ENCODE measurements around the gene JMY.
A peak's percentile ranks its signal among the peaks of the same experiment; 100 is the strongest.
"Not testable (repeated sequence)": the region's sequence is repeated elsewhere in the genome, so short reads cannot be mapped to it uniquely, and the experiment has no call there.

The JMY gene

DNA sequence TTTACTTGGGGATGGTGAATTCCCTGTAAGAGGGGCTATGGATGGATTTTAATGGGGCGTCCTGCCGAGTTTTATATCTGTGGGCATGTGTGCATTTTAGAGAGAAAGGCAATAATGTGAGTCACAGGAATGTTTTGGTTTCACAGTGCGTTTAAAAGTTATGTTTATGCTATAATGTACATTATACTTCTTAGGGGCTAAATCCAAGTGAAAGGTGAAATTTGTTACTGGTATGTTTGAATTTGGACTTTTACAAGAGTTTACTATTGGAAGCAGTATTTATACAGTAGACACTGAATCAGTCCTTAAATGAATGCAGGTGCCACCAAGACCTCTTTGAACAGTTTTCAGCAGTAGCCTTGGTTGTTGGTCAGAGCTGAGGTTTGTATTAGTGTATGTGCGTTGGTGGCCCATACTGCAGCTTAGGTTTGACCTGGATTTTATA lies 5.6 kb downstream of the JMY start:
- H3K79me2 ChIP-seq, result peaks cover 66% of the 10 kb centered on the region

DNA sequence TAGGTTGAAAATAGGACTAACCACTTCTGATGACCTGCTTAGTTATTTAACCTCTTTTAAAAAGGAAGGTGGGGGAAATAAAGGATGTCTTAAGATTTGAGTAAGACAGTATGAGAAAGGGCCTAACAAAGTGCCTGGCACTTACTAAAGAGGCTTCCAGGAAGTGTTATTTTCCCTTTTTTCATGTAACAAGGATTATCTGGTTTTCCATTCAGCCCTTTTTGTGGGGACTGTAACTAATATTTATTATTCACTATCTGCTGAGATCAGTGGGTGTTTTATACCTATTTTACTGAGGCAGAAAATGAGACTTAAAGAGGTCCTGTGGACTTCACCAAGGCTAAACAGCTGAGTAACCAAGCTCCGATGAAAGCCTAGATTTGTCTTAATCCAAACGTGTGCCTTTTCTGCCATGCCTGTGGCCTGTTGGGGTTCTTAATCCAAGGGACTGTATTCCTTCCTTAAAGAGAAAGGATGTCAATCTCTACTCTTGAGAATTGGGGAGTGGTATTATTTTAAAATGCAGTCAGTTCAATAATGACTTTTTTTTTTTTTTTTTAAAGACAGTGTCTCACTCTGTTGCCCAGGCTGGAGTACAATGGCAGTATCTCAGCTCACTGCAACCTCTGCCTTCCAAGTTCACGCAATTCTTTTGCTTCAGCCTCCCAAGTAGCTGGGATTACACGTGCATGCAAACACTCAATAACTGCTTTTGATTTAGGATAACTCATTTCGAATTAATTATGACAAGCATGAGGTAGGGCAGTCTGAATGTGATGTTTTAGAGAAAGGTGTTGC lies 6.5 kb downstream of the JMY start:
- Histone ChIP-seq H2AFZ (no peak overlapping the region), H3K4me3 (ENCODE audit: low read depth, low read length) (no peak overlapping the region), H3K27me3 (ENCODE audit: control insufficient read depth, insufficient read depth, low read length) (no peaks in the 10 kb centered on the region), H3K4me2 (ENCODE audit: low read length) (no peak overlapping the region), H3K27ac (no peak overlapping the region), H3K36me3 (ENCODE audit: control insufficient read depth, insufficient read depth, low read length) (no peaks in the 10 kb centered on the region), H3K9me3 (ENCODE audit: control insufficient read depth, low read length) (no peaks in the 10 kb centered on the region), H3K9ac (no peak overlapping the region), H3K79me2 (peaks cover 67% of the 10 kb centered on the region), H3K4me1 (no peaks in the 10 kb centered on the region)
- TF ChIP-seq, protein P1, sequence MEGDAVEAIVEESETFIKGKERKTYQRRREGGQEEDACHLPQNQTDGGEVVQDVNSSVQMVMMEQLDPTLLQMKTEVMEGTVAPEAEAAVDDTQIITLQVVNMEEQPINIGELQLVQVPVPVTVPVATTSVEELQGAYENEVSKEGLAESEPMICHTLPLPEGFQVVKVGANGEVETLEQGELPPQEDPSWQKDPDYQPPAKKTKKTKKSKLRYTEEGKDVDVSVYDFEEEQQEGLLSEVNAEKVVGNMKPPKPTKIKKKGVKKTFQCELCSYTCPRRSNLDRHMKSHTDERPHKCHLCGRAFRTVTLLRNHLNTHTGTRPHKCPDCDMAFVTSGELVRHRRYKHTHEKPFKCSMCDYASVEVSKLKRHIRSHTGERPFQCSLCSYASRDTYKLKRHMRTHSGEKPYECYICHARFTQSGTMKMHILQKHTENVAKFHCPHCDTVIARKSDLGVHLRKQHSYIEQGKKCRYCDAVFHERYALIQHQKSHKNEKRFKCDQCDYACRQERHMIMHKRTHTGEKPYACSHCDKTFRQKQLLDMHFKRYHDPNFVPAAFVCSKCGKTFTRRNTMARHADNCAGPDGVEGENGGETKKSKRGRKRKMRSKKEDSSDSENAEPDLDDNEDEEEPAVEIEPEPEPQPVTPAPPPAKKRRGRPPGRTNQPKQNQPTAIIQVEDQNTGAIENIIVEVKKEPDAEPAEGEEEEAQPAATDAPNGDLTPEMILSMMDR (IDR thresholded peaks at IDR 0.05), result no peak

More for the DNA sequence above, 5.6 kb downstream of the JMY start:
- H3K9ac ChIP-seq, result no peak overlapping the region
- TF ChIP-seq, protein P1 (IDR thresholded peaks at IDR 0.05), result no peak
- no peaks in the 10 kb centered on the region for H3K27me3 ChIP-seq (ENCODE audit: control insufficient read depth, insufficient read depth, low read length)
- H3K9me3 ChIP-seq (ENCODE audit: control insufficient read depth, low read length), result no peaks in the 10 kb centered on the region
- H2AFZ ChIP-seq, result no peak overlapping the region
- H3K4me3 ChIP-seq (ENCODE audit: low read depth, low read length), result no peak overlapping the region
- no peaks in the 10 kb centered on the region for H3K36me3 ChIP-seq (ENCODE audit: control insufficient read depth, insufficient read depth, low read length)
- H3K27ac ChIP-seq, result no peak overlapping the region
- H3K4me2 ChIP-seq (ENCODE audit: low read length), result no peak overlapping the region
- H3K4me1 ChIP-seq, result no peaks in the 10 kb centered on the region

DNA sequence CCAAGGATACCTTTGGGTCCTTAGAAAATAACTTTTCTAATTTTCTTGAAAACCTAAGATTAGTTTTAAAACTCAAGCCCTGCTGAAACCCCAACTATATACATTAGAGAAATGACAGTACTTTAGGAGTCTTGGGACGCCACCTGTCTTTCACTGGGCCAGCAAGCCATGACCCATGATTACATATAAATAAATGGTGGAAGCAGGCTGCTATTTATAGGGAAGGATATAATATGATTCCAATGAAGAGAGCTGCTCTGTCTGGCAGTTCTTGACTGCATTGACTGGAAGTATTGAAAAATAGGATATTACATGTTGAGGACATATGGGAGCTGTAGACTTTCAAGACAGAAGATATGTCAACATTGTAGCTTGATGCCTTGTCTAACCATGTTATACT lies 7.3 kb downstream of the JMY start:
- no peaks in the 10 kb centered on the region for H3K9me3 ChIP-seq (ENCODE audit: control insufficient read depth, low read length)
- H3K27ac ChIP-seq, result no peak overlapping the region
- H3K36me3 ChIP-seq (ENCODE audit: control insufficient read depth, insufficient read depth, low read length), result no peaks in the 10 kb centered on the region
- H3K4me2 ChIP-seq (ENCODE audit: low read length), result no peak overlapping the region
- H3K4me1 ChIP-seq, result no peaks in the 10 kb centered on the region
- no peaks in the 10 kb centered on the region for H3K27me3 ChIP-seq (ENCODE audit: control insufficient read depth, insufficient read depth, low read length)
- no peak overlapping the region for H3K4me3 ChIP-seq (ENCODE audit: low read depth, low read length)
- no peak overlapping the region for H3K9ac ChIP-seq
- TF ChIP-seq, protein P1 (IDR thresholded peaks at IDR 0.05), result no peak
- no peak overlapping the region for H2AFZ ChIP-seq
- peaks cover 63% of the 10 kb centered on the region for H3K79me2 ChIP-seq

DNA sequence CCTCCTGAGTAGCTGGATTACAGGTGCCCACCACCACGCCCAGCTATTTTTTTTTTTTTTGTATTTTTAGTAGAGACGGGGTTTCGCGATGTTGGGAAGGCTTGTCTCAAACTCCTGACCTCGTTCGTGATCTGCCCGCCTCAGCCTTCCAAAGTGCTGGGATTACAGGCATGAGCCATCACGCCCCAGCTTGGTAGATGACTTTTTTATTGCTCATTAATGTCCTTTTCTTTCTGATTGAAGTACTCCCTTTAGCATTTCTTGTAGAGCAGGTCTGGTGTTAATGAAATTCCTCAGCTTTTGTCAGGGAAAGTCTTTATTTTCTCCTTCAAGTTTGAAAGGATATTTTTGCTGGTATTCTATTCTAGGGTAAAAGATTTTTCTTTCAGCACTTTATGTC lies 18.1 kb downstream of the JMY start:
- not testable (repeated sequence) for H2AFZ ChIP-seq; H3K4me3 ChIP-seq (ENCODE audit: low read depth, low read length); H3K9ac ChIP-seq; H3K4me1 ChIP-seq; H3K27me3 ChIP-seq (ENCODE audit: control insufficient read depth, insufficient read depth, low read length); H3K9me3 ChIP-seq (ENCODE audit: control insufficient read depth, low read length); H3K27ac ChIP-seq; H3K36me3 ChIP-seq (ENCODE audit: control insufficient read depth, insufficient read depth, low read length); H3K4me2 ChIP-seq (ENCODE audit: low read length)
- peaks cover 50% of the 10 kb centered on the region for H3K79me2 ChIP-seq

DNA sequence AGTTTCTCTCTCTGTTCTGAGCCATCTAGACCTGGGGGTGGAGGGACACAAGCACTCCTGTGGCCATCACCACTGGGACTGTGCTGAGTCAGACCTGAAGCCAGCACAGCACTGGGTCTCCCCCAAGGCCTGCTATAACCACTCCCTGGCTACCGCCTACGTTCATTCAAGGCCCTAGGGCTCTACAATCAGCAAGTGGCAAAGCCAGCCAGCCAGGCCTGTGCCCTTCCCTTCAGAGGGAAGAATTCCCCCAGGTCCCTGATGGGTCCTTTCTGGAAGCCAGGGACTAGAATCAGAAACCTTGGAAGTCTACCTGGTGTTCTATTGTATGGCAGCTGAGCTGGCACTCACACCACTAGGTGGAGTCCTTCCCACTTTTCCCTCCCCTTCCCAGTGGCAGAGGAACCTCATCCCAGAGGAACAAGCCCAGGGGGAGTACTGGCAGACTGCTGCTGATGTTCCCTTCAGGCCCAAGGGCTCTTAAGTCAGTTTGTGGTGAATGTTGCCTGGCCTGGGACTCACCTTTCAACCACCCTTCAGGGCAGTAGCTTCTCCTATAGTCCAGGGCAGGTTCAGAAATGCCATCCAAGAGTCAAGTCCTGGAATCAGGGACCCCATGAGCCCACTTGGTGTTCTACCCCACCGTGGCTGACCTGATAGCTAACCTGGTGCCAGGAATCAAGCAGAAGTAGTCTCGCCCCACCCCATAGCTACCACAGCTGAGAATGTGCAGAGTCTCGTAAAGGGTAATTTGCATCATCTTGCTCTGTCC lies 20.0 kb downstream of the JMY start:
- TF ChIP-seq, protein P1 (IDR thresholded peaks at IDR 0.05), result peak; percentile 54
- no peak overlapping the region for H3K27ac ChIP-seq
- H3K4me2 ChIP-seq (ENCODE audit: low read length), result no peak overlapping the region
- no peak overlapping the region for H3K9ac ChIP-seq
- H3K27me3 ChIP-seq (ENCODE audit: control insufficient read depth, insufficient read depth, low read length), result no peaks in the 10 kb centered on the region
- H3K79me2 ChIP-seq, result peaks cover 68% of the 10 kb centered on the region
- H3K36me3 ChIP-seq (ENCODE audit: control insufficient read depth, insufficient read depth, low read length), result no peaks in the 10 kb centered on the region
- no peak overlapping the region for H2AFZ ChIP-seq
- H3K4me3 ChIP-seq (ENCODE audit: low read depth, low read length), result no peak overlapping the region
- H3K4me1 ChIP-seq, result peaks cover 4% of the 10 kb centered on the region
- H3K9me3 ChIP-seq (ENCODE audit: control insufficient read depth, low read length), result no peaks in the 10 kb centered on the region
